ENCODE data around the gene RAMP2.
A peak's percentile ranks its signal among the peaks of the same experiment; 100 is the strongest.
"Not testable (repeated sequence)": the region's sequence is repeated elsewhere in the genome, so short reads cannot be mapped to it uniquely, and the experiment has no call there.

The RAMP2 gene, protein sequence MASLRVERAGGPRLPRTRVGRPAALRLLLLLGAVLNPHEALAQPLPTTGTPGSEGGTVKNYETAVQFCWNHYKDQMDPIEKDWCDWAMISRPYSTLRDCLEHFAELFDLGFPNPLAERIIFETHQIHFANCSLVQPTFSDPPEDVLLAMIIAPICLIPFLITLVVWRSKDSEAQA

DNA sequence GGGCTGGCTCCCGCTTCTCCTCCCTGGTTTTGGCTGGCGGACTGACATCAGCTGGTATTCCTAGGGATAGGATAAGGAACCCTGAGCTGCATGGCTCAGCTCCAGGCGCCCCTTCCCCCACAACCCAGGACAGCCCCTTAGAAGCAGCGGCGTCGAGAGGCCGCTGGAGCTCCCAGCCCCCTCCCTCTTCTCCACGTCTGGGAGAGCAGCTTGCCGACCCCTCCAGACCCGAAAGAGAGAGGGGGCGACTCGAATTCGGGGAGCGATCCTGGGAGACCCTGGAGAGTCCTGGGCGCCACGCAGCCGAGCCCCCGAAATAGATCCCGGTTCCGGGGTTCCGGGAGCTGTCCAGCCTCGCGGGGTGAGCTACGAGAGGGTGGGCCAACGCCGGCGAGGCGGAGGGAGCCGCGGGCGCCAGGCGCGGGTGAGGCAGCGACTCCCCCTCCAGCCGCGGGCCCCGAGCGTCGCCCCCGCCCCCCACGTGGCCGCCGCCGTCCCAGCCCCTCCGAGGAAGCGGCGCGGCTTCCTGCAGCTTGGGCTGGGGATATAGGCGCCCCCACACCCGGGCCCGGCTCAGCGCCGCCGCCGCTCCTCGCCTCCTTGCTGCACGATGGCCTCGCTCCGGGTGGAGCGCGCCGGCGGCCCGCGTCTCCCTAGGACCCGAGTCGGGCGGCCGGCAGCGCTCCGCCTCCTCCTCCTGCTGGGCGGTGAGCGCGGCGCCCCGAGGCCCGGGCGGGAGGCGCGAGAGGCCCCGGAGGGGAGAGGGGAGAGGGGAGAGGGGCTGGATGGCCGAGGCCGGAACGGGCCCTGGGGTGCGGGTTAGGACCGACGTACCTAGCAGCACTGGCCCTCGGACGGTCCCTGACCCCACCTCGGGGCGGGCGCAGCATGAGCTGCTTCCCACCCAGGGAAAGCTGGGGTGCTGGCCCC, at the start of gene RAMP2:
RAMP2 (plus strand) TSS at position 576 of the 930 bp plus-strand sequence; CDS start at position 611, 35 bp downstream.
- in situ Hi-C loops (cut with MboI; ENCODE audit: low pct_unique_long_range_greater_than_20kb, low sequenced_read_pairs, unreplicated experiment), result loop anchor here (10.0 kb wide), 1 partner anchor 186 kb away; the partner anchor contains the start of gene PSMC3IP
- TF ChIP-seq, protein P1, sequence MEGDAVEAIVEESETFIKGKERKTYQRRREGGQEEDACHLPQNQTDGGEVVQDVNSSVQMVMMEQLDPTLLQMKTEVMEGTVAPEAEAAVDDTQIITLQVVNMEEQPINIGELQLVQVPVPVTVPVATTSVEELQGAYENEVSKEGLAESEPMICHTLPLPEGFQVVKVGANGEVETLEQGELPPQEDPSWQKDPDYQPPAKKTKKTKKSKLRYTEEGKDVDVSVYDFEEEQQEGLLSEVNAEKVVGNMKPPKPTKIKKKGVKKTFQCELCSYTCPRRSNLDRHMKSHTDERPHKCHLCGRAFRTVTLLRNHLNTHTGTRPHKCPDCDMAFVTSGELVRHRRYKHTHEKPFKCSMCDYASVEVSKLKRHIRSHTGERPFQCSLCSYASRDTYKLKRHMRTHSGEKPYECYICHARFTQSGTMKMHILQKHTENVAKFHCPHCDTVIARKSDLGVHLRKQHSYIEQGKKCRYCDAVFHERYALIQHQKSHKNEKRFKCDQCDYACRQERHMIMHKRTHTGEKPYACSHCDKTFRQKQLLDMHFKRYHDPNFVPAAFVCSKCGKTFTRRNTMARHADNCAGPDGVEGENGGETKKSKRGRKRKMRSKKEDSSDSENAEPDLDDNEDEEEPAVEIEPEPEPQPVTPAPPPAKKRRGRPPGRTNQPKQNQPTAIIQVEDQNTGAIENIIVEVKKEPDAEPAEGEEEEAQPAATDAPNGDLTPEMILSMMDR (IDR thresholded peaks at IDR 0.05; ENCODE audit: extremely low read depth, insufficient read depth, missing control alignments), result no peak
- peak; percentile 38 for DNase-seq (ENCODE audit: low spot score)

DNA sequence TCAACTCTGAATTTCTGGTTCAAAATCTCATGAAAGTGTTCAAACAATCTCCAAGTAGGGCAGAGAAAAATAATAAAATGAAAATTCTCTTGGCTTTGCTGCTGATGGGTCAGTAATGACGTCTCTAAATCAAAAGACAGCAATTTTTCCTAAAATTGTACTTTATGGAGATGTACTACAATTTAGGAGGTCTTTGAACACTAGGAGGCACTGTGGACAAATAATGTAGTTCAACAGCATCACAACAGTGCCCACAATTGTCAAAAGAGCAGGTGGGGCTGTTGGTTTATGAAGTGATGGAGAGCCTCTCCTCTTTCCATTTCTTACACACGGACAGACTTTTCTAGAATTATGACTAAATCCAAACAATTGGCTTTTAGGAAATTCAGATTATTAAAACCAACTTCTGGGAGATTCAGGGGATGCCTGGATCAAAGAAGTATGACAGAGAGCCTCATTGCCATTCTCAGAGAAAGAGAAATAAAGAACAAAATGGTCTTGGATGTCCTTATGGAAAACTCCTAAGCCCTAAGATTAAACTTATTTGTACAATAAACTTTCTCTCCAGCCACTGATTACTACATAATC, 39.9 kb upstream of the RAMP2 start:
- in situ Hi-C loops (cut with MboI; ENCODE audit: low pct_unique_long_range_greater_than_20kb, low sequenced_read_pairs, unreplicated experiment), result loop anchor here (5.0 kb wide), 1 partner anchor 36 kb away; no protein-coding TSS in a partner anchor
- DNase-seq (ENCODE audit: low spot score), result peak; percentile 70
- TF ChIP-seq, protein P1 (IDR thresholded peaks at IDR 0.05; ENCODE audit: extremely low read depth, insufficient read depth, missing control alignments), result peak; percentile 69

DNA sequence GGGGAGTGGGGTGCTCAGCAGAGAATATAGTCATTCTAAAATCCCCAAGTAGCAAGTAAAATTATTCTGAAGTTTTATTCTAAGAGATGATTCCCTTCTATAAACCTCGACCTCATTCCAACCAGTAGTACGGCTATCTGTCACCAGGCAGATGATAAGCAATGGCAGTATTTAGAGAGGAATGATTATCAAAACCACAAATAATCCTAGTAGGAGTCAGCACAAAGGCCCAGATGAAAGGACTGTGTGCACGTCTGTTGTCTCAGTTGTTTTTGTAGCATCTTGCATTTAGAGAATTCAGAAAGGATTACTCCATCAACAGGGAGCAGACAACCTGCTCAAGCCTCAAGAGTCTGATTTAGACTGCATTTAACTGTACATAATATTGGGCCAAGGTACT, 37.4 kb upstream of the RAMP2 start:
- in situ Hi-C loops (cut with MboI; ENCODE audit: low pct_unique_long_range_greater_than_20kb, low sequenced_read_pairs, unreplicated experiment), result loop anchor here (5.0 kb wide), 1 partner anchor 34 kb away; no protein-coding TSS in a partner anchor
- no peak for DNase-seq (ENCODE audit: low spot score)
- TF ChIP-seq, protein P1 (IDR thresholded peaks at IDR 0.05; ENCODE audit: extremely low read depth, insufficient read depth, missing control alignments), result no peak

DNA sequence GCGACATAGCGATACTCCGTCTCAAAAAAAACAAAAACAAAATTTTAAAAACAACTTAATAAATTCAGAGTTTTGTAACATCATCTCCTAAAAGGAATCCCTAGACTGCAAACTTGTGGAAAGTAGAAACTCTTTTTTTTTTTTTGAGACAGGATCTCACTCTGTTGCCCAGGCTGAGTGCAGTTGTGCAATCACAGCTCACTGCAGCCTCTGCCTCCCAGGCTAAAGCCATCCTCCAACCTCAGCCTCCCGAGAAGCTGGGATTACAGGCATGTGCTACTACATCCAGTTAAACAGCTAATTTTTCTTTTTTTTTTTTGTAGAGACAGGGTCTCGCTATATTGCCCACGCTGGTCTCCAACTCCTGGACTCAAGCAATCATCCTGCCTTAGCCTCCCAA, 35.9 kb upstream of the RAMP2 start:
- TF ChIP-seq, protein P1 (IDR thresholded peaks at IDR 0.05; ENCODE audit: extremely low read depth, insufficient read depth, missing control alignments), result no peak
- no peak for DNase-seq (ENCODE audit: low spot score)
- in situ Hi-C loops (cut with MboI; ENCODE audit: low pct_unique_long_range_greater_than_20kb, low sequenced_read_pairs, unreplicated experiment), result no loop called here

DNA sequence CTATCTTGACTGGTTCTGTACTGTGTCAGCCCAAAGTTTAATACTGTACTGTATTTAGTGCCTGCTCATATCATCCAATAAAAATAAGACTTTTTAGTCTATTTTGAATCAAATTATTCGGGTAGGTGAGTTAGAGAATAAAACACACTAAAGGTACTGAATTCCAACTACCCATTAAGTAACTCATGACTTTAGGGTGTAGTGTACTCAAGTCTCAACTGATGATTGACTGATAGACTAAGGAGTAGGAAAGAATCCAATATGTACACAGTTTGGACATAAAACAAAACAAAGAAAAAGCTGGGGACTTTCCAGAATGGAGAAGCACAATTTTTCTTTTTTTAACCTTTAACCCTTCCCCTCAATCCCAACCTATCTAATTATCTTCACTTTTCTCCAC, 20.3 kb upstream of the RAMP2 start:
- no peak for DNase-seq (ENCODE audit: low spot score)
- in situ Hi-C loops (cut with MboI; ENCODE audit: low pct_unique_long_range_greater_than_20kb, low sequenced_read_pairs, unreplicated experiment), result no loop called here
- TF ChIP-seq, protein P1 (IDR thresholded peaks at IDR 0.05; ENCODE audit: extremely low read depth, insufficient read depth, missing control alignments), result no peak

DNA sequence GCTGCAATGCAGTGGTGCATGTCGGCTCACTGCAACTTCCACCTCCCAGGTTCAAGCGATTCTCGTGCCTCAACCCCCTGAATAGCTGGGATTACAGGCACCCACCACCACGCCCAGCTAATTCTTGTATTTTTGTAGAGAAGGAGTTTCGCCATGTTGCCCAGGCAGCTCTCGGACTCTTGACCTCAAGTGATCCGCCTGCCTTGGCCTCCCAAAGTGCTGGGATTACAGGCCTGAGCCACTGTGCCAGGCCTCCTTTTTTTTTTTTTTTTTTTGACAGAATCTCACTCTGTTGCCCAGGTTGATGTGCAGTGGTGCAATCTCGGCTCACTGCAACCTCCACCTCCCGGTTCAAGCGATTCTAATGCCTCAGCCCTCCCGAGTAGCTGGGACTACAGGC, 18.1 kb upstream of the RAMP2 start:
- in situ Hi-C loops (cut with MboI; ENCODE audit: low pct_unique_long_range_greater_than_20kb, low sequenced_read_pairs, unreplicated experiment); DNase-seq (ENCODE audit: low spot score): not testable (repeated sequence)
